ENCODE results near the gene ZNF827.

- TF ChIP-seq CTCF (IDR thresholded peaks at IDR 0.05), result no peak
- TF ChIP-seq EP300 (IDR thresholded peaks at IDR 0.05), result no peak
Observed at GRCh38 chr4:145909281-145909715, 29.3 kb downstream of the ZNF827 start.
